Stimulated activated naive CD4-positive, alpha-beta T cell treated with Interleukin-2 at 50 U/mL for 16 hours (primary cell): ENCODE data around the gene DOK3.

Experiments
- DNase-seq: peaks from one replicate; lab custom pipeline; 2025; lab: John Stamatoyannopoulos, UW

The DOK3 gene, protein sequence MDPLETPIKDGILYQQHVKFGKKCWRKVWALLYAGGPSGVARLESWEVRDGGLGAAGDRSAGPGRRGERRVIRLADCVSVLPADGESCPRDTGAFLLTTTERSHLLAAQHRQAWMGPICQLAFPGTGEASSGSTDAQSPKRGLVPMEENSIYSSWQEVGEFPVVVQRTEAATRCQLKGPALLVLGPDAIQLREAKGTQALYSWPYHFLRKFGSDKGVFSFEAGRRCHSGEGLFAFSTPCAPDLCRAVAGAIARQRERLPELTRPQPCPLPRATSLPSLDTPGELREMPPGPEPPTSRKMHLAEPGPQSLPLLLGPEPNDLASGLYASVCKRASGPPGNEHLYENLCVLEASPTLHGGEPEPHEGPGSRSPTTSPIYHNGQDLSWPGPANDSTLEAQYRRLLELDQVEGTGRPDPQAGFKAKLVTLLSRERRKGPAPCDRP

DNA sequence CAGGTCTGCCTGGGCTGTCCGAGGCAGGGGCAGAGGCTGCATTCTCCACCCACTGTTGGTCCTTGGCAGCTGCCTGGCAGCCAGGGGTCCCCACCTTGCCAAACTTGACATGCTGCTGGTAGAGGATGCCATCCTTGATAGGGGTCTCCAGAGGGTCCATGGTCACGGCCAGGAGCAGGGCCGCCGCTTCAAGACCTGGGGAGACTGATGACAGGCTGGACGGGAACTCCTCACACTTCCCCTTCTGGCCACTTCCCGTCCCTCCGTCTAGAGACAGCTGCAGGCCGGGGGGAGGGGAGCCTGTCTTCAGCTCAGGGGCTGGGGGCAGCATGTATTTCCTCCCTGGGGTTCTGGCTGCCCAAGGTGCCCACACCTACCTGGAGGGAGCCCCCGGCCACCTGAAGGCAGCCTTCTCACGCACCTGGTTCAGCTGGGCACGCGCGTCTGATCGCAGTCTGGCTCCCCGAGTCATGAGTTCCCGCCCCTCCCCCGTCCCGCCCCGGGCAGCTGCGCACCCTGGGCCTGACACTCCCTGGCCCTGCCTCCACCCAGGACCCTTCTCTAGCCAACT is at the start of gene DOK3:
Gene DOK3 (minus strand): TSS at position 446 of the 571 bp plus-strand sequence. CDS start 286 bp downstream, at position 160.
- DNase-seq: no peak

DNA sequence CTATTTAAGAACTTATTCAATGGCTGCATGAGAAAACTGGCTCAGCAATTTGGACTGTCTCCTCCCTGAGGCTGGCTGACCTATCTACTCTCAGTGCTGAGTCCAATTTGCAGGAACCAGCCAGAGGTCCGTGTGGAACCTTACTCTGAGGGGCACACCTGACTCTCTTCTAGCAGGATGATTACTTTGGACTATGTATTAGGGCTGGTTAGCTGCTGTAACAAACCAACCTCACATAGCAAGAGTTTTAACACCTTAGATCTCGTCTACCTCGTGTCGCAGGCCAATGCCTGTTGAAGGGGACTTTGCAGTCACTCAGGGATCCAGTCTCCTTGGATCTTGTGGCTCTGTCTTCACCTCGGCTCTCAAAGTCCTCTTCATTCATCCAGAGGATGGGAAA is 48.2 kb upstream of the DOK3 start:
- DNase-seq: no peak

DNA sequence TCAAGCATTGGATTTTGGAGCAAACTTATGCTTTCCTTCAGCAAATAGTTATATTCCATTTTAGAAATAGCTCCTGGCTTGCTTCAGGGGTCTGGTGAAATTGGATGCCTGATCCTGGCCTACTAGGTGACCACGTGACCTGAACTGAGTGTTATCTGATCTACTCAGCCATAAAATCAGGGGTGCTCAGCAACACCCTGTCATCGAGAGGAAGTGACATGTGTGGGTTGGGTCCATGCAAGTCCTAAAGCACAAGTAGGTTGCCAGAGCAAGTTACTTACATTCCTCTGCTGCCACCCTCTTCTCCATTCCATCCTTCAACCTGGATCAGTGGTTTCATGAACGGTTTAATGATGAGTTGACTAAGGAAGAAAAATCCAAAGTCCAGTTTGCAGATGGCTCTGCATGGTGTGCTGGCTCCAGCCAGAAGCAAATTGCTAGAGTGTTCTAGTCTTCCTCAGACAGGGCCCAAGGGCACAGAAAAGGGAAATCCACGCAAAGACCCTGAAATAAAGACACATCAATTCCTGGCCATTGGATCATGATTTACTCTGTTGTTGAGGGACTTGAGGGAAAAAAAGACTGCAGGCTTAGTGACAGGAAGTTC is 47.5 kb upstream of the DOK3 start:
- no peak for DNase-seq

DNA sequence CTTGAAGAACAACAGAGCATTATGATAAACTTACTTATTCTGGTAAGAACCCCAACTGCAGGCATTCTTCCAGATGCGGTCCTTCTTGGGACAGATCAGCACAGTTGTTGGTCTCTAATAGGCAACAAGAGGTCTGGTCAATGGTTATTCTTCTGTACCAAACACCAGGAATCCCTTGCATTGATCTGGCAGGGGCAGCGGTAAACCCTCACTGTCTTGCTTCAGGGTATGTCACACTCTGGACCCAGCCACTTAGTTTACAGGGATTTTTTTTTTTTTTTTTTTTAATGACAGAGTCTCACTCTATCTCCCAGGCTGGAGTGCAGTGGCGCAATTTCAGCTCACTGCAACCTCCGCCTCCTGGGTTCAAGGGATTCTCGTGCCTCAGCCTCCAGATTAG is 46.0 kb upstream of the DOK3 start:
- DNase-seq: no peak

- DNase-seq: no peak
Observed at GRCh38 chr5:177555228-177555627, 45.6 kb upstream of the DOK3 start.

- peak; percentile 92 for DNase-seq
Observed at GRCh38 chr5:177554474-177555111, 45.0 kb upstream of the DOK3 start, which contains the start of gene FAM193B. TSS of gene FAM193B (minus strand) at chr5:177554563. CDS start at chr5:177554458, 105 bp downstream.

- DNase-seq: peak; percentile 41
Observed at GRCh38 chr5:177553671-177554429, 44.2 kb upstream of the DOK3 start.

DNA sequence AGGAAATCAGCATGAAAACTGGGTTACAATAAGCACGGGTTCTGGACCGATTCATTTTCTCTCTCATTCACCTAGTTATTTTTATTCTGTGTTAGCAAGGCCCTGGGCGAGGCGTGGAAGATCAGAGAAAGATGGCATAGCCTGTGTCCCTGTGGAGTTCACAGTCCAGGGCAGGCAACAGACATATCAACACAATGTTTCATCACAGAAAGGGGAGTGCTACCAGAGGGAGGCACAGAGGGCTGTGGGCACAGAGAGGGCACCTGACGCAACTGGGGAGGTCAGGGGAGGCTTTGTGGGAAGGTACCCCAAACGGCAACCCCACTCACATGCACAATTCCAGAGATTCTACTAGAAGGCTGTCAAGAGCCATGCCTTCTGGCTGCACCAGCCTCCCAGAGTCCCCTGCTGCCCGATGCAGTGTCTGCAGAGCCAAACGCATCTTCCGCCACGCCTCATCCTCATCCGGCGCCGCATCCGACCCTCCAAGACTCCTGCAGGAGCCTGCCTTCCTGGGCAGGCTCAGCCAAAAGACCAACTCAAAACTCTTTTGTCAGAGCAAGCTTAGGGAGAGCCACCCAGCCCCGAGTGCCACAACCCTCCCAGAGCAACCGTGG is 43.3 kb upstream of the DOK3 start:
- no peak for DNase-seq

- no peak for DNase-seq
Observed at GRCh38 chr5:177550122-177550521, 40.5 kb upstream of the DOK3 start.

GRCh38 chr5:177548495-177548894 is 38.9 kb upstream of the DOK3 start:
- DNase-seq: no peak

- DNase-seq: no peak
Observed at GRCh38 chr5:177547736-177548135, 38.1 kb upstream of the DOK3 start.

DNA sequence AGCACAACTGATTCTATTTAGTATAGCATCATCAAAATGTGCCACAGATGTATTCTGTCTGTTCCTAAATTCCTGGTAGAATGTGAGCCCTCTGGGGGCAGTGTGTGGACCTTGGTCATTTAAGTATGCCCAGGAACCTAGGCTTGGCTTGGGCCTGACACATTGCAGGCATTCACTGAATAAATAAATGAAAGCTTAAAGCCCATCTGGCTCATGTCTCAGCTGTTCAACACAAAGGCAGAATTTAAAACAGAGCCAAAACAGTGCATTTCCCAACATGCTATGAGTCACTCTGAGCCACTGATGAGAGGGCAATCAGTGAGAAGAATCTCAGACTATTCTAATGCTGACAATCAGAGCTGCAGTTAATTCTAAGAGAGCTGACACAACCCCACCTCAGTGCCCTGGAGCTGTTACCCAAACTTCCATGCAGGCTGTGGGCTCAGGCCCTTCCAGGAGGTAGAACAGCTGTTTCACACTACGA is 36.7 kb upstream of the DOK3 start:
- no peak for DNase-seq

DNA sequence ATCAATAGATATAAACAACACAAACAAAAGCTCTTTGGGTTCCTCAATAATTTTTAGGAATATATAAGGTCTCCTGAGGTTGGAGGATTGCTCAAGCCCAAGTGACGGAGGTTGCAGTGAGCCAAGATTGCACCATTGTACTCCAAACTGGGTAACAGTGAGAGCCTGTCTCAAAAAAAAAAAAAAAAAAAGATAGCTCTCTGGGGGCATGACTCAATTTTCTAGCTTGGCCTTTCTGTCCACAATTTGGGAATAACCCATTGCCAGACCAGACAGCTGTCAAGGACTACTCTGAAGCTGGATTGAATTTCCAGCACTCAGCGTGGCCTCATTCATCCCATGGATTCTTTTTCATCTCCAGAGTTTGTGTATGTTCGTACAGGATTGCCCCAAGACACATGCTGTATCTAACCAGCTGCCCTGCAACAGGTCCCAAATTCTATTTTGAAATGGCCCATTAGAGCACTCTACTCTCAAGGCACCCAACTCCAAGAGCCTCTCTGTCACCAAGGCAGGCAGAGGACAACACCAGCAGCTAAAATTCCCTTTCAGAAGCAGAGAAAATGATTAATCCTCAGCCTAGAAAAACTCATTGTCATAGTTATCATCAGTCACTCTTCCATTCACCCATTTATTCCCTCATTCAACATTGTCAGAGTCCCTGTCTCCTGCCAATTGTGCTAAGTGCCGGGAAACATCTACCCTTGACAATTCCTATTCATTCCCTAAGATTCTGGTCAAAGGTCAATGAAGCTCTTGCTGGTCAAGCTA is 36.0 kb upstream of the DOK3 start:
- no peak for DNase-seq

- DNase-seq: no peak
Observed at GRCh38 chr5:177542816-177543465, 33.3 kb upstream of the DOK3 start.

DNA sequence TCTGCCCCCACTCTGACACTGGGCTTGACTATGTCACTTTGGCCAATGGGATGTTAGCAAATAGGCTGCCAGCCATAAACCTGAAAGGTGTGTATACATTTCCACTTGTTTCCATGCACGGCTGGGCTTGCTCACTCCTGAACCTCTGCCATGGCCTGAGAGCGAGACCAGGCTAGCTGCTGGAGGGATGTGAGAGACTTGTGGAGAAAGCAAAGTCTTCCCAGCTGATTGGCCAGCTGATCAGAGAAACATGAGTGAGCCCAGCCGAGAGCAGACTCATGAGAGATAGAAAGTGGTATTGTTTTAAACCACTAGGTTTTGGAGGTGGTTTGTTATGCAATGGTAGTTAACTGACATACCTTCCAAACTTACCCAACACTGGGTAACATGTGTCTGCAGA is 30.8 kb upstream of the DOK3 start:
- no peak for DNase-seq

GRCh38 chr5:177539411-177539810 is 29.8 kb upstream of the DOK3 start:
- no peak for DNase-seq

DNA sequence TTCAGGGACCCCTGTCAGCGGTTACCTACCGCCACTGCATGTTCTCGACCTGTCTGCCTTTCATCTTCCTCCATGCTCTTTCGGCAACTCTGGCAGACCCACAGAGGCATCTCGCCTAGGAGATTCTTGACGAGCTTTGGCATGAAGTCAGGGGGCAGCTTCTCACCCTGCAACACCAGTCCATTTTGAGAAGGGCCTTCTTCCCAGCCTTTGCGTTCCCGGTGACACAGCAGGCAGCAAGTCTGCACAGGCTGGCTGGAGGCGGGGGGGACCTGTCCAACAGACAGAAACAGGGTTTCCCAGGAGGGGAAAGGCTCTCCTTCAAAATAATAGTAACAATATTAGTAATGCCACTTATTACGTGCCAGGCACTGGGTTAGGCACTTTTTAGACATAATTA is 29.2 kb upstream of the DOK3 start:
- DNase-seq: no peak

DNA sequence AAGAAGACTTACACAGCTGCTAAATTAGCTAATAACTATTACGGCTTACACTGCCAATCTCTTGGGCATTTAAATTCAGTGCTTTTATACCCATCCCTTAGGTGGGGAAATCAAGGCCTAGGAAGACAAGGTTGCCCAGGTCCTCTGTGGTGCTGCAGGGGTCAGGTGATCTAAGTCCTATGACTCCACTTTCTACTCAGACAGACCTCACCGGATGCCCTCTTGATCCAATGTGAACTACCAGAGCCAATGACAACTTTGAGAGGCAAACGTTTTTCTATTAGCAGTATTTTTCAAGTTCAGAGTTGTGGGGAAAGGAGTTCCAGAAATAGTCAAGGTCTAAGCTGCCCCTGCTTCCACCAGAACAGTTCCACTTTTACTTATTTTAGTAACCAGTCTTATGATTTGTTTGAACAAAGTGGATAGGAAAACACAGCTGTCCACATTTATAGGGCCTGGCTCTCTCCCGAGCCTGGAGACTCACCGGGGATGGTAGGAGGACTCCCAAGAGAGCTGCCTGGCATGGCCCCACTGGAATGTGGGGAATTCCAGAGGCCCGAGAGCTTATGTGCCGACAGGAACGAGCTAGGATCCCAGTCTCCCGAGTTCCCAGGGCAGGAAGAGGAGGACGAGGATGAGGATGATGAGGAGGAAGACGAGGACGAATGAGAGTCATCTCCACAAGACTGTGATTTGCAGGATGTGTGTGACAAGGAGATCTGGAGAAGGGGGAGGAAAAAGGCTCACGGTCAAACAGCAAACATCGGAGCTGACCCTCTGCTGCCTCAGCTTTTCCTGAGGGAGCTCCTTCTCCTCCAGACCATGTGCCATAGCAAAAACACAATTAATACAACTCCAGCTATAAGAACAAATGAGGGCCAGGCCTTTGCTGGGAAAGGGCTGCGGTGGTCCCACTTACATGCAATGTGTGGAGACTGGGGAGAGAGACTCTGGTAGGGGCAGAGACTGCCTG is 28.0 kb upstream of the DOK3 start:
- no peak for DNase-seq

DNA sequence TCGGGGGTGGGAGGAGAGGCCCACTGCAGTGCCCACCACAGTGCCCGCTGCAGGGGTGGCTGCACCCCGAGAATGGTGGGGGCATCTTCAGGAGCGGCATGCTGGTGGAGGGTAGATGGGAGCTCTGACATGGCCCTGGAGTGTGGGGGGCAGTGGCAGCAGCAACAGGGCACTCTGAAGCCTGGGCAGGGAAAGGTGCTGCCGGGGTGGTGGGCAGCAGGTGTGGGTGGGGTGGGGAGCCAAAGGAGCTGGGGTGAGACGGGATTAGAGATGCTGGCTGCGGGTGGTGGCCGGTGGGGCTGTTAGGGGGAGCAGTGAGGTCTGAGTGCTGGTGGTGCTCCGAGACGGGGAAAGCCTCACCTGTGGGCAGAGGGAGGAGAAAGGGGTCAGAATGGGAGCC is 26.8 kb upstream of the DOK3 start:
- DNase-seq: no peak
